HG03342 (cell line): ENCODE results near the gene AP5Z1.
A peak's percentile ranks its signal among the peaks of the same experiment; 100 is the strongest.
"Not testable (repeated sequence)": the region's sequence is repeated elsewhere in the genome, so short reads cannot be mapped to it uniquely, and the experiment has no call there.

Source experiments
- ATAC-seq: cut with Tn5 transposase; IDR thresholded peaks from one replicate; pipeline ENCODE4 v1.9.1; 2021; ENCODE audit warnings: mild to moderate bottlenecking, moderate library complexity; ENCODE audit not compliant: unreplicated experiment

Gene AP5Z1

GRCh38 chr7:4787541-4787940 is 12.1 kb downstream of the AP5Z1 start:
- ATAC-seq, result no peak

GRCh38 chr7:4787947-4788626 is 12.7 kb downstream of the AP5Z1 start:
- ATAC-seq, result no peak

- ATAC-seq, result no peak
Observed at GRCh38 chr7:4788627-4789189, 13.3 kb downstream of the AP5Z1 start.

GRCh38 chr7:4789194-4790077 is 14.0 kb downstream of the AP5Z1 start:
- ATAC-seq, result no peak

DNA sequence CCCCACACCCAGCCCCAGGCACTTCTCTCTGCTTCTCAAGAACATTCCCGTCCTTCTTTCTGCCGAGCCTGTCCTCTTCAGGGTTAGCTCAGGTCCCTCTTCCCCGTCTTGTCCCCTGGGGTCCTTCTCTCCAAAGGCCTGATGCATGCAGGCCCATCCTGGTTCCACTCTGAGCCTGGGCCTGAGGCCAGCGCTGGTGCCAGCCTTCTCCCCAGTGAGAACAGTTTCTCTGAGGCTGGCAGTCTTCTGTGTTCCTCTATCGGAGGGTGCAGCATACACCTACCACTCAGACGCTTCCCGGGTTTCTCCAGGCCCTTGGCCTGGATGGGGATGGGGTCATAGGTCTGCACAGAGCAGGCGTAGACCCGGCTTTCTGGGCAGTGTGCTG is 14.6 kb downstream of the AP5Z1 start:
- no peak for ATAC-seq

DNA sequence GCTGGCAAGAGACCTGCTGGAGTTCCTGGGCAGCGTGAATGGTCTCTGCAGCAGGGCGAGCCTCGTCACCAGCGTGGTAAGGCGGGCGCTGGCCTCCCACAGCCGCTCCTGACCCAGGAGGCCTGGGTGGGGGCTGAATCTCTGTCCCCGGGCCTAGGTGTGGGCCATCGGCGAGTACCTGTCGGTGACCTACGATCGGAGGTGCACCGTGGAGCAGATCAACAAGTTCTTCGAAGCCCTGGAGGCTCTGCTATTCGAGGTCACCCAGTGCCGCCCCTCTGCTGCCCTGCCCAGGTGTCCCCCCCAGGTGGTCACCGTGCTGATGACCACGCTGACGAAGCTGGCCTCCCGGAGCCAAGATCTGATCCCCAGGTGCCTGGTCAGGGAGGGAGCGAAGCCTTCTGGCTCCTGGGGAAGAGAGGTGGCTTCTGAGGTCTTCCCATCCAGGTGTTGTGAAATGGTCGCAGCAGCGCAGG is 15.1 kb downstream of the AP5Z1 start:
- ATAC-seq, result no peak

- ATAC-seq, result no peak
Observed at GRCh38 chr7:4791101-4791737, 15.8 kb downstream of the AP5Z1 start.

DNA sequence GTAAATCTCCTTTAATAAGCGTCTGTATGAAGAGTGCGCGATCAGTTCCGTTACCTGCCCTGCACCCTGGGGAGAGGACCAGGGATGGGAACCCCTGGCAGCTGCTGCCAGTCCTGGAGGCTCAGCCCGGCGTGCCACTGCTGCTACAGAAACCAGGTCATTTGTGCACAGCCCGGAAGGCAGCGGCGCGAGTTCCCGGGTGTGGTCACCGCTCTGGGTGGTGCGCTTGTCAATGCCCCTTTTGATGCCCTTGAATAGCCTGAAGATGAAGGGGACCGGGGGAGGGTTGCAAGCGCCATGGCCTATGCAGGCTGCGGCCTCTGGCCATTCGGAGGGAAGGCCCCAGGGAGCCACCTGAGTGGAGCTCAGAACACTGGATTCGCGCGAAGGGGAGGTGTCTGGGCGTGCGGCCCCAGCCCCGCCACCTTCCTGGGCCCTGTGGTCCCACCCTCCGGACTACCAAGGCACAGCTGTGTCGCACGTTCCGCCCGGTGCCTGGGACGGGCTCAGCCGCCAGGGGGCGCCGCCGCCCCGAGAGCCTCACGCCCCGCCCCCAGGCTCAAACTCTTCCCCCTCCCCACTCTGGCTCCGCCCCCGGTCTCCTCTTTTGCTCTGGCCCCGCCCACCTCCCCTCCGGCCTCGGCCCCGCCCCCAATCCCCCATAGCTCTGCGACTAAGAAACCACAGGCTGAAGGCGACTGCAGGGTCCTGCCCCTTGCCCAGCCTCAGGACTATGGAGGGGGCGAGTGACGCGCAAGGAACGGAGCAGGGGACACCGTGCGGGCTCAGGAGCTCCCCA is 16.5 kb downstream of the AP5Z1 start:
- no peak for ATAC-seq

DNA sequence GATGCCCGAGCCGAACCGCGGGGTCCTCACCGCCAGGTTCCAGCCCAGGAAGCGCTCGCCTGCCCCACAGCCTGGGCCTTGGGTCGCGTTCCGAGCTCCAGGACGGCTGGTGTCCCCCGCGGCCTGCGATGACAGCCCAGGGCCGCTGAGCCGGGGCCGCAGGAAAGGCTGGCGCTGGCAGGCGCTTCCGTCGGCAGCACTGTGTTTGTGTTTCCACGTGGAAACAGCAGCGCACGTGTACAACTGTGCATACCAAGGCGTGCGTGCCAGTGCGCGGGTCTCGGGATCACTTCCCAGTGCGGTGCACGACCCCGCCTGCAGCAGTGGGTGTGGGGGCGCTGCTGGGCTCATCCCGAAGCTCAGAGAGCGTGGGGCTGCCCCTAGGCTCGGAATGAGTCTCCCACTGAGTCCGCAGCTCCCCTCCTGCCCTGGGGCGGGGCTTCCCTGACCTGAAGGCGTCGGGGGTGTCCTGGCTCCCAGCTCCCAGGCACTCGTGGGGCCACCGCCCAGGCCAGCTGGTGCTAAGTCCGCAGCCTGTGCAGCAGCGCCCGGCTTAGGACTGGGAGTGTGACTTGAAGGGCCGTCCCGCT is 17.2 kb downstream of the AP5Z1 start:
- ATAC-seq, result no peak

- ATAC-seq, result not testable (repeated sequence)
Observed at GRCh38 chr7:4793385-4793993, 18.1 kb downstream of the AP5Z1 start.

GRCh38 chr7:4794171-4794570 is 18.7 kb downstream of the AP5Z1 start:
- ATAC-seq, result not testable (repeated sequence)

DNA sequence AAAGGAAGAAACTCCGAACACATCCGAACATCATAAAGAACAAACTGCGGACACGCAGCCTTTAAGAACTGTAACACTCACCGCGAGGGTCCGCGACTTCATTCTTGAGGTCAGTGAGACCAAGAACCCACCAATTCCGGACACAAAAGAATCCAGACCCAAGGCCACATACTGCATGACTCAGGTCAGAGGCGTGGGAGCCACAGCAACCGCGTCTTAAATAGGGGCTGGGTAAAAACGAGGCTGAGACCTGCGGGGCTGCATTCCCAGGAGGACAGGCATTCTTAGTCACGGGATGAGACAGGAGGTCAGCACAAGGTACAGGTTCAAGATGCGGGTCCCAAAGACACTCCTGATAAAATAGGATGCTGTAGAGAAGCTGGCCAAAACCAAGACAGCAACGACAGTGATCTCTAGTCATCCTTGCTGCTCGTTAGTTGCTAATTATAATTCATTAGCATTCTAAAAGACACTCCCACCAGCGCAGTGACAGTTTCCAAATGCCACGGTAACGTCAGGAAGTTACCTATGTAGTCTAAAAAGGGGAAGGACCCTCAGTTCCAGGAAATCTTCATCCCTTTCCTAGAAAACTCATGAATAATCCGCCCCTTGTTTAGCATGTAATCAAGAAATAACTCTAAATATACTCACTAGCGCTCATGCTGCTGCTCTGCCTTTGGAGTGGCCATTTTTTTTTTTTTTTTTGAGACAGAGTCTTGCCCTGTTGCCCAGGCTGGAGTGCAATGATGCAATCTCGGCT is 19.3 kb downstream of the AP5Z1 start:
- no peak for ATAC-seq

- ATAC-seq, result no peak
Observed at GRCh38 chr7:4796453-4796852, 21.0 kb downstream of the AP5Z1 start.

GRCh38 chr7:4797858-4798705 is 22.7 kb downstream of the AP5Z1 start:
- peak; percentile 82 for ATAC-seq

GRCh38 chr7:4798706-4799235 is 23.3 kb downstream of the AP5Z1 start:
- ATAC-seq, result no peak

DNA sequence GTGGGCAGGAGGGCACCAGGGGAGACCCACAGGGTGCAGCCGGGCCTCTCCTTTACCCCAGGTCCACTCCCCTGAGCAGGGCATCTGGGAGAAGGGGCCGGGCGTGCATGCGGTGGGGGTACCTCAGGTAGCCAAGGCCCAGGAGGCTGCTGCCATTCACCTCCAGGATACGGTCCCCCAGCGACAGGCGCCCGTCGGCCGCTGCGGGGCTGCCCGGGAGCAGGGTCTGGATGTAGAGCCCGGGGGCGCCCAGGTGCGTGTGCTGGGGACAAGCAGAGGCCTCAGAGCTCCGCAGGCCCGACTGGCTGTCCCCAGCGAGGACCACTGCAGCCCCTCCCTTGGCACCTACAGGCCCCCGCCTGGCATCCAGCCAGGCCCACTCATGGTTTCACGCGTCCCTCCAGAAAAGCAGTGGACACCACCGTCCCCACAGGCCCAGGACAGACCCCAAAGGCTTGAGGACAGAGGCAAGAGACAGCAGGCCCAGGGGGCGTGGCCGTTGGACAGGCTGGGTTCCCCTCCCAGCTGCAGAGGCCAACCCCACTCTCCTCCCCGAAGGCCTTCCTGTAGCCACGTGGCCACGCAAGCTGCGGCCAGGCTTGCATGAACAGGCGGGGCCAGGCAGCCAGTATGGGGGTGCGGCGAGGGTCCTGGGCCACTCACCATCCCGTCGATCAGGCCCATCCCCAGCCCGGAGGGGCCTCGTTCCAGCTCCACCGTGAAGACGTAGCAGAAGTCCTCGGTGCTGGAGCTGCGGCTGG is 24.3 kb downstream of the AP5Z1 start:
- no peak for ATAC-seq

- no peak for ATAC-seq
Observed at GRCh38 chr7:4800487-4800886, 25.1 kb downstream of the AP5Z1 start.
